HUES64 (cell line): ENCODE results near the gene C20orf144.

Experiments used
- H3K27ac ChIP-seq: 2 replicates; pipeline ENCODE4 v1.7.0; 2013; ENCODE audit warnings: low read depth, low read length, inconsistent platforms
- H3K27me3 ChIP-seq: 2 replicates; pipeline ENCODE4 v1.6.1; 2013; ENCODE audit warnings: mild to moderate bottlenecking, low read length; ENCODE audit not compliant: insufficient read depth
- H3K36me3 ChIP-seq: 2 replicates; pipeline ENCODE4 v1.6.1; 2013; ENCODE audit warnings: mild to moderate bottlenecking, low read length; ENCODE audit not compliant: insufficient read depth
- H3K4me1 ChIP-seq: 2 replicates; pipeline ENCODE4 v1.6.1; 2013; ENCODE audit warnings: mild to moderate bottlenecking, low read length, moderate library complexity; ENCODE audit not compliant: insufficient read depth
- H3K4me3 ChIP-seq: 2 replicates; pipeline ENCODE4 v1.5.1; 2013; ENCODE audit warnings: mild to moderate bottlenecking, low read length, moderate library complexity
- H3K9ac ChIP-seq: 2 replicates; pipeline ENCODE4 v1.6.1; 2013; ENCODE audit warnings: mild to moderate bottlenecking, low read depth, low read length
- H3K9me3 ChIP-seq: 2 replicates; pipeline ENCODE4 v1.6.1; 2013; ENCODE audit warnings: low read depth, low read length; ENCODE audit not compliant: insufficient read depth
- WGBS: fragments of 150-250, 120-280 bp; methylation state at CpG from one replicate; pipeline ENCODE4 v1.1.7; 2013; ENCODE audit warnings: missing lambda C conversion rate; 5-methylcytosine and 5-hydroxymethylcytosine counted together

The C20orf144 gene

DNA sequence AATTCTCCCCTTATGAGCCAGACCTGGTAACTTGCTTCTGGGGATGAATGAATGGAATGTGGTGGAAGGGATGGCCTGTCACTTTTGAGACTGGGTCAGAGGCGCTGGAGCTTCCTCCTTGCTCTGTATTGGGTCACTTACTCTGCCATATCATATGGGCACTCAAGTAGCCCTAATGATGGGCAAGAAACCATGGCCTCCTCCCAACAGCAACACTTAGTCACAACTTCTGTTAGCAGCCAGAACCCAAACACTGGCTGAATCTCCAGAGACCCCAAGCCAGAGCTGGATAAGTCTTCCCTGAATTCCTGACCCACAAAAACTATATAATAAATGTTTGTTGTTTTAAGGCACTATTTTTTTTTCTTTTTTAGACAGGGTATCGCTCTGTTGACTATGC, 18.6 kb downstream of the C20orf144 start:
- no peaks in the 10 kb centered on the region for H3K9me3 ChIP-seq
- H3K9ac ChIP-seq, result no peak overlapping the region
- no peak overlapping the region for H3K4me3 ChIP-seq
- H3K36me3 ChIP-seq, result peaks cover 50% of the 10 kb centered on the region
- H3K27ac ChIP-seq, result no peak overlapping the region
- WGBS, result 92% methylated on average over 2 of the region's 2 CpGs
- H3K4me1 ChIP-seq, result 0 out of 2 replicates have a peak, but pooled peaks cover 3% of the 10 kb centered on the region
- no peaks in the 10 kb centered on the region for H3K27me3 ChIP-seq

DNA sequence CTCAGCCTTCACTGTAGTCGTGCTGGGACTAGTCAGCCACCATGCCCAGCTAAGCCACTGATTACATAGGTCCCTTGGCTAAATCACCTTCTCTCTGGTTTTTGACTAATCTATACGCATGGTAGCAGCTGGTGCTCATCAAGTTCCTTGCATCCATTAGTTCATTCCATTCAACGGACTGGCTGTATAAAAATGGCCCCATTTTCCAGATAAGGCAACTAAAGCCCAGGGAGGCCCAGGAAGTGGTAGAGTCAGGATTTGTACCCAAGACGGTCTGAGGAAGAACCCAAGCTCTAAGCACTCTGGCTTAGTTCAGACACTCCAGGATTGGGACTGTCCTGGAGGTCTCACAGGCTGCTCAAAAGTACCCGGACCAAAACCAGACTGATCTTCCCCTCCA, 19.2 kb downstream of the C20orf144 start:
- peaks cover 47% of the 10 kb centered on the region for H3K36me3 ChIP-seq
- 93% methylated on average over 5 of the region's 5 CpGs for WGBS
- H3K27me3 ChIP-seq, result no peaks in the 10 kb centered on the region
- no peak overlapping the region for H3K27ac ChIP-seq
- no peaks in the 10 kb centered on the region for H3K9me3 ChIP-seq
- 0 out of 2 replicates have a peak, but pooled peaks cover 3% of the 10 kb centered on the region for H3K4me1 ChIP-seq
- no peak overlapping the region for H3K9ac ChIP-seq
- H3K4me3 ChIP-seq, result no peak overlapping the region

DNA sequence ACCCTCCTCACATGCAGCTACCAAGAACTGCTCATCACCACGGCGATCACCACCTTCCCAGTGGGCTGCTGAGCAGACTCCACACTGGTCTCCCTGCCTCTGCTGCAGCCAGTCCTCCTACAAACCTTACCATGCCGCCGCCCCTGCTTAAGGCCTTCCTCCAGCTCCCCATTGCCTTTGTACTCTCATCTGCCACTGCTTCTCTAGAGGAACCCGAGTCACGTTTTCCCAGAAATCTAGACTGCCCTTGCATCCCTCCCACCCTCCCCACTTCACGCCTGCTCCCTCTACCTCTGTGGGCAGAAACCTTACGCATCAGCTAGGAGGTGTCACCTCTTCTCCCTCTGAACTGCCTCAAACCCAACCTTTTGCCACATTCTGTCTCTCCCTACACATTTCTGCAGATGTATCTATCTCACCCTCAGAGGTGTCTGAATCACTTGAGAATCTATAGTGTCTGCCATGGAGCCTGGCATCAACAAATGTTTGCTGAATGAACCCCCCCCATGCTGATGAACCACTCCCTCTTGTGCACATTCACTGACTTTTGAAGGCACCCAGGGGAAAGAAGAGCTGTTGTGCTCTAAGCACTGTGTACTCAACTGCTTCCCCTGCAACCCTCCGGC, 19.7 kb downstream of the C20orf144 start:
- Histone ChIP-seq H3K27me3 (no peaks in the 10 kb centered on the region), H3K27ac (no peak overlapping the region), H3K4me1 (0 out of 2 replicates have a peak, but pooled peaks cover 6% of the 10 kb centered on the region), H3K9me3 (no peaks in the 10 kb centered on the region), H3K4me3 (no peak overlapping the region), H3K9ac (no peak overlapping the region), H3K36me3 (peaks cover 42% of the 10 kb centered on the region)
- 90% methylated on average over 9 of the region's 9 CpGs for WGBS

DNA sequence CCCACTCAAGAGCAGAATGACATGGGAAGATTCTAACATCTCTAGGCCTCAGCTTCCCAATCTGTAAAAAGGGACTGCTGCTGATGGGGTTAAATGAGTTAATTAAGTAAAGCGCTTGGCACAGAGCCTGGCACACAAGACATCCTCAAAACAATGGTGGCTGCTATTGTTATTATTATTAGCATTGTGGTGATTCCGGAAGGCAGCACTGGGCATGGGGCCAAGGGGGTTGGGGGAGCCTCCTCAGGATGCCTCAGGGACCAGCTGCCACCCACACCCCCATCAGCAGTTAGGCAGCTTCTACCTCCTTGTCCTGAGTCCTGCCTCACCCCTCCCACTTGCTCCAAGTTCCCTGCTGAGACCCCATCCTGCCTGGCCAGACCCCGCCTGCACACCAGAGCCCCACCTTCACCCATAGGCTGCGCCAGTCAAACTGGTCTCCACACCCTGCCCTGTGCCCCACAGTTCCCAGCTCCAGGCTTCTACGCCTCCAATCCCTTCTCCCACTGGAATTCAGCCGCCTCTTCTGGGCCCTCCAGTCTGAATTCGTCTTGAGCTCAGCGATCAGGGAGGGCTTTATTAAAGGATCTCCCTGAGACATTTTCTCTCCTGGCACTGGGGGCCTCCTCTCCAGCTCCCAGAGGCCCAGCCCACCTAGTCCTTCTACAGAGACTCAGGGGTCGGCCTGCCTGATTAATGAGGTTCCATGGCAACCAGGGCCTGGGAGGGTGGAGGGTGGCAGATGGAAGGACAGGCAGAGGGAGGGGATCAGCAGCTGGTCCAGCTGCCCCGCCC, 22.6 kb downstream of the C20orf144 start:
- Histone ChIP-seq H3K4me3 (peak overlapping the region; percentile 68), H3K27me3 (peaks cover 18% of the 10 kb centered on the region), H3K4me1 (peaks cover 9% of the 10 kb centered on the region; the same call in 1 of the 2 replicates), H3K27ac (peak overlapping the region; percentile 20; the same call in 1 of the 2 replicates), H3K36me3 (peaks cover 13% of the 10 kb centered on the region), H3K9ac (peak overlapping the region; percentile 86), H3K9me3 (no peaks in the 10 kb centered on the region)
- WGBS, result 33% methylated on average over 10 of the region's 10 CpGs

DNA sequence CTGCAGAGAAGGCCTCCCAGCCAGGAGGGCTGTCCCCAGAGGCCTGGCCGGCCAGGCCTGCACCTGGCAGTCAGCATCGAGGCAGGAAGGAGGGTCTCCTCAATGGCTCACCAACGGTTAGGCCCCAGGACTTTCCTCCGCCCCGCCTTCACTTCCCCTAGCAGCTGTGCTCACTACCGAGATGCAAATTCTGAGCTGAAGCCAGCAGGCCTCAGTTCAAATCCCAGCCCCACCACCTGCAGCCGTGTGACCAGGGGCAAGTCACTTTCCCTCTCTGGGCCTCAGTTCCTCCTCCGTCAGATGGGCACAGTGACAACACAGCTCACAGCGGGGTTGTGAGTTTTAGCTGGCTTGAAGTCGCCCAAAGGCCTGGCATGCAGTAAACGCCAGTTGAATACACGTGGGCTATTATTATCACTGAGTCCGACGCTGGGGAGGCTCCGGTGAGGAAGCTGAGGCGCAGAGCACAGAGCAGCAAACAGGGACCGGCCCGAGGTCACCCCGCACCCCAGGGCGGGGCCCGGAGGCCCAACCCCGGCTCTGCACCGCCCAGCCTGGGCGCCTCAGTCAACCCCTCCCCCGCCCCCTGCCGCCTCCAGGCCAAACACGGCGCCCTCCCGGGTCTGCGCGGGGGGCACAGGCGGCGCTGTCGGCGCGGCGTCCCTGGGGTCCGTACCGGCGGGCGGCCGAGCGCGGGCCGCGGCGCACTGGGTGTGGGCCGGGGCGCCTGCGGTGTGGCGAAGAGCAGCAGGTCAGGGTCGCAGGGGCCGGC, 23.4 kb downstream of the C20orf144 start:
- WGBS, result under 1% methylated on average over 53 of the region's 53 CpGs
- peaks cover 5% of the 10 kb centered on the region; the same call in 1 of the 2 replicates for H3K36me3 ChIP-seq
- peaks cover 21% of the 10 kb centered on the region for H3K27me3 ChIP-seq
- H3K4me3 ChIP-seq, result peak overlapping the region; percentile 68
- H3K9me3 ChIP-seq, result no peaks in the 10 kb centered on the region
- H3K9ac ChIP-seq, result peak overlapping the region; percentile 86
- H3K27ac ChIP-seq, result peak overlapping the region; percentile 20; the same call in 1 of the 2 replicates
- peaks cover 15% of the 10 kb centered on the region; the same call in 1 of the 2 replicates for H3K4me1 ChIP-seq

DNA sequence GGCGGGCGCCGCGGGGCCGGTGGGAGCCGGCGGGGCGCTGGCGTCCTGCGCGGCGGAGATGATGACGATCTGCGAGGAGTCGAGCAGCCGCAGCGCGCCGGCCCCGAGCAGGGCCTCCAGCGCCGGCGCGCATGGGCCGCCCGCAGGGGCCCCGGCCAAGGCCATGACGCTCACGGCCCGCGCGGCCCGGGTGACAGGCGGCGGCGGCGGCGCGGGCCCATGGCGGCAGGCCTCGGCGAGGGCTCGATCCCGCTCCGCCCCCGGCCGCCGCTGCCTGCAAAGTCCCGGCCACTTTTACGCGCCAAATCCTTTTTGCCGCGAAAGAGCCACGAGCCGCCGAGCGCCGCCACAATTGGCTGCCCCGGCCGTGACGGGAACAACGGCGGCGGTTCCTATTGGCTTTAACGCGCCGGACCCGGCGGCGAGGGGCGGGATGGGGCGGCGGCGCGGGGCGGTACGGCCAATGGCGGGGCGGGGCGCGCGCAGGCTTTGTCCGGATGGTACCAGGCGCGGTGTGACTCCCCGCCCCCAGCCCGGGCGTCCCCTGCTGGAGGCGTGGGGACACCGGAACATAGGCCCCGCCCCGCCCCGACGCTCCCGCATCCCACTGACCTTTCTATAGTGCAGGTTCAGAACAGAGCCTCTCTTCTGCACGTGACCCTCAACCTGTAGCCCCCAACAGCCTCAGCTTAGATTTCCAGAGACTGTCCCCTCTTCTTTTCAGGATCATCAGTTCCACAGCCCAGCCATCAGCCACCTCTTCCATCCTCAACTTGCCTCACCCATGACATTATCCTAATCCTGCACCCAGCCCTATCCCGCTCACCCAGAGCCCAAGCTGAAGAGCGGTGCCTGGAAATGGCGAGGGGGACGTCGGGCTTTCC, 24.2 kb downstream of the C20orf144 start, which contains the start of gene E2F1:
TSS of gene E2F1 (minus strand) at position 286 of the 884 bp plus-strand sequence. CDS start at position 165, 121 bp downstream.
- H3K4me1 ChIP-seq, result peaks cover 15% of the 10 kb centered on the region; the same call in 1 of the 2 replicates

DNA sequence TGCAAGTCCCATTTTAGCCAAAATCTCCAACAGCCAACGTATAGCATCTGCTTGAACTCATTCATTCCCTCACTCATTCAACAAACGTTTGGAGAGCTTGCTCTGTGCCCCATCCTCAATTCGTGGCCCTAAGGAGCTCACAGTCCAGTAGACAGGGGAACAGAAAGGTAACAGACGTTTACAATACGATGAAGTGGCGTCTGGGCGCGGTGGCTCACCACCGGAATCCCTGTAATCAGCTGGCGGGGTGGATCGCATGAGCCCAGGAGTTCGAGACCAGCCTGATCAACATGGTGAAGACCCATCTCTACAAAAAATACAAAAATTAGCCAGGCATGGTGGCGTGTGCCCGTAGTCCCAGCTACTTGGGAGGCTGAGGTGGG, 24.8 kb downstream of the C20orf144 start:
- Histone ChIP-seq H3K36me3 (no peaks in the 10 kb centered on the region), H3K9ac (peak overlapping the region; percentile 2; the same call in 1 of the 2 replicates), H3K4me3 (peak overlapping the region; percentile 42), H3K4me1 (peaks cover 15% of the 10 kb centered on the region; the same call in 1 of the 2 replicates), H3K9me3 (no peaks in the 10 kb centered on the region), H3K27ac (no peak overlapping the region), H3K27me3 (peaks cover 23% of the 10 kb centered on the region)
- 86% methylated on average over 14 of the region's 14 CpGs for WGBS

More for the DNA sequence above, 24.2 kb downstream of the C20orf144 start, which contains the start of gene E2F1:
- H3K36me3 ChIP-seq, result no peaks in the 10 kb centered on the region
- peak within 1 kb of the TSS; percentile 68 for H3K4me3 ChIP-seq
- no peaks in the 10 kb centered on the region for H3K9me3 ChIP-seq
- peak within 1 kb of the TSS; percentile 86 for H3K9ac ChIP-seq
- 3% methylated on average over 101 of the region's 101 CpGs for WGBS
- H3K27ac ChIP-seq, result peak within 1 kb of the TSS; percentile 20; the same call in 1 of the 2 replicates
- peaks cover 23% of the 10 kb centered on the region for H3K27me3 ChIP-seq

DNA sequence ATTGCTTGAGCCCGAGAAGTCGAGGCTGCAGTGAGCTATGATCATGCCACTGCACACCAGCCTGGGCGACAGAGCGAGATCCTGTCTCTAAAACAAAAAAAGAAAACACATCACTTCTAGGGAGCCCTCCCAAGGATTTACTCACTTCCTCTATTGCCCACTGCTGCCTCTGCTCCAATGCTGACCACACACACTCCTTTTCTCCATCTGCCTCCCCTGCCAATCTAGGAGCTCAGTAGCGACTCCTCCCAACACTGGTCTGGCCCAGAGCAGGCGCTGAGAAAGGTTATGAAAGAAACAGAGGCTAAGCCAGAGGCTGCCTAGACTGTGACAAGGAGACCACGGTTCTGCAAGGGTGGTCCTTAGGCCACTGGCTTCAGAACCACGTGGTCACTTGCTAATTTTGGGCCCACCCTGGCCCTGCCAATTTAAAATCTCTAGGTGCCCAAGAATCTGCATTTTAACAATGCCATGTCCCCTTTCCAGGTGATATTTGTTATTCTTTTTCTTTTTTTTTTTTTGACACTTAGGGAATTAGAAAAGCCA, 25.3 kb downstream of the C20orf144 start:
- peaks cover 15% of the 10 kb centered on the region; the same call in 1 of the 2 replicates for H3K4me1 ChIP-seq
- H3K27ac ChIP-seq, result no peak overlapping the region
- no peak overlapping the region for H3K4me3 ChIP-seq
- H3K27me3 ChIP-seq, result peaks cover 23% of the 10 kb centered on the region
- no peak overlapping the region for H3K9ac ChIP-seq
- H3K36me3 ChIP-seq, result no peaks in the 10 kb centered on the region
- H3K9me3 ChIP-seq, result no peaks in the 10 kb centered on the region
- WGBS, result 88% methylated on average over 8 of the region's 8 CpGs

DNA sequence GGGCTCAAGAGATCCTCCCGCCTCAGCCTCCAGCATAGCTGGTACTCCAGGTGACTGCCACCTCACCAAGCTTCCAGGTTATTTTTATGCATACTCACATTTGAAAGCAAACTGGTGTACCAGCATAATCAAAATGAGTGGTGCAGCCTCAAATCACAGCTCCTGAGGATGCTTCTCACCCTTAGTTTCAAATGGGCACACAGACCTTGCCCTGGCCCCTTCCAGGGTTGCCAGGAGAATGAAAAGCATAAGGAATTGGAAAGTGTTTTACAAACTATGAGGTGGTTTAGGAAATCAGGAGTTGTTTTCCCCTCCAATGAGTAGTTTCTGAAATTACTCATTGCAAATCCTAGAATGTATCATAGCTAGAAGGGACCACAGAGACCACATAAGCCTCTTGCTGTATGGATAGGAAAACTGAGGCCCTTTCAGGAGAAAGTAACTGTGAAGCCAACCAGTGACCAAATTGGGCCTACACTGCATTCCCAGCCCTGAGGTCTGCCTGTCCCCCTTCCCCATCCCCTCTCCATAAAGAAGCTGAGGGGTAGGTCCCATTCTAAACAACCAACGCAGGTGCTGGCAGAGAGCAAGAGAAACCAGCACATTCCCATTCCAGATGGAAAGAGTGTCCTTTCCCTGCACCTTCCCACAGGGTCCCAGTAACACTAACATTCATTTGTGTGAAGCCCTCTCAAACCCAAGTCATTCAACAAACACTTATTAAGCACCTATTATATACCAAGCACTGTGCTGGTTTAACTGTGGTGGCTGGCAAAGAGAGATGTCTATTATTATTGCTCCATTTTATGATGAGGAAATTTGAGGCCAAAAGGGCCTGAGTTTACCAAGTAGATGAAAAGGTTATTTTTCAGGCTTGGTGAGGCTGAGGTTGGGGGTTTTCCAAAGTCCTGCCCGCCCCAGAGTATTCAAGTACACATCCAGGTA, 26.1 kb downstream of the C20orf144 start:
- Histone ChIP-seq H3K9me3 (no peaks in the 10 kb centered on the region), H3K27ac (no peak overlapping the region), H3K36me3 (no peaks in the 10 kb centered on the region), H3K4me1 (peaks cover 17% of the 10 kb centered on the region), H3K9ac (no peak overlapping the region), H3K27me3 (peaks cover 23% of the 10 kb centered on the region), H3K4me3 (no peak overlapping the region)
- WGBS, result 93% methylated on average over 3 of the region's 3 CpGs
